Measurements from ENCODE around the gene RFNG. TPM values are rescaled to one million over a fixed set of nuclear protein-coding genes. Genes with fewer than 3 reads are reported as not detected.

Gene RFNG
- total RNA-seq, 2 donors from 2014 or later: 46.3 to 54.5 TPM

DNA sequence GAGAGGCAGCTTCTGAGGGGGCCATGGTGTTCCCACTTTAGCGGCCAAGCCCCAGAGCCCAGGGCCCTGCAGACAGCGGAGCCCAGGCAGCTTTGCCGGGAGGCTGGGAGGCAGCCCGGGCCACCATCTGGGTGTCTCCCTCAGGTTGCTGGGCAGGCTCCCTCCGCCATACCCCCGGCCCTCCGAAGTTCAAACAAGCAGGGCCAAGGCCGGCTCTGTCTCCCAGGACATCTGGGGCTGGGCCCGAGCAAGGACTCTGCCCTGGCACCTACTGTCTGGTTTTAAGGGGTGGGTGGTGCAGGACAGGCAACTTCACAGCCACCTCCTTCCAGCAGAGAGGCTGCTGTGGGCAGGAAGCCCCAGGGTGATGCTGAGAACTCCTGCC, 11.4 kb upstream of the RFNG start:
- Histone ChIP-seq H3K36me3 (ENCODE audit: control insufficient read depth, insufficient read depth, low read length) (peaks cover 15% of the 10 kb centered on the region), H3K9me3 (ENCODE audit: control insufficient read depth, low read length) (no peaks in the 10 kb centered on the region), H3K27me3 (ENCODE audit: control insufficient read depth, insufficient read depth, low read length, poor library complexity, severe bottlenecking) (no peaks in the 10 kb centered on the region), H3K4me1 (ENCODE audit: control insufficient read depth, insufficient read depth, low read length) (peaks cover 4% of the 10 kb centered on the region), H3K27ac (ENCODE audit: low read depth, low read length) (no peak overlapping the region), H3K9ac (ENCODE audit: extremely low read depth, low read length, poor library complexity, severe bottlenecking) (no peak overlapping the region), H3K4me3 (ENCODE audit: low read length) (no peak overlapping the region)
- no peak overlapping the region for H3K4me3 Mint-ChIP-seq
- 95% methylated on average over 9 of the region's 9 CpGs; no CpG with 5 or more reads in 1 of the 2 experiments for WGBS, 2 experiments (ENCODE audit: insufficient coverage in 1 of 2, insufficient read length in 1 of 2)
- TF ChIP-seq, protein P1, sequence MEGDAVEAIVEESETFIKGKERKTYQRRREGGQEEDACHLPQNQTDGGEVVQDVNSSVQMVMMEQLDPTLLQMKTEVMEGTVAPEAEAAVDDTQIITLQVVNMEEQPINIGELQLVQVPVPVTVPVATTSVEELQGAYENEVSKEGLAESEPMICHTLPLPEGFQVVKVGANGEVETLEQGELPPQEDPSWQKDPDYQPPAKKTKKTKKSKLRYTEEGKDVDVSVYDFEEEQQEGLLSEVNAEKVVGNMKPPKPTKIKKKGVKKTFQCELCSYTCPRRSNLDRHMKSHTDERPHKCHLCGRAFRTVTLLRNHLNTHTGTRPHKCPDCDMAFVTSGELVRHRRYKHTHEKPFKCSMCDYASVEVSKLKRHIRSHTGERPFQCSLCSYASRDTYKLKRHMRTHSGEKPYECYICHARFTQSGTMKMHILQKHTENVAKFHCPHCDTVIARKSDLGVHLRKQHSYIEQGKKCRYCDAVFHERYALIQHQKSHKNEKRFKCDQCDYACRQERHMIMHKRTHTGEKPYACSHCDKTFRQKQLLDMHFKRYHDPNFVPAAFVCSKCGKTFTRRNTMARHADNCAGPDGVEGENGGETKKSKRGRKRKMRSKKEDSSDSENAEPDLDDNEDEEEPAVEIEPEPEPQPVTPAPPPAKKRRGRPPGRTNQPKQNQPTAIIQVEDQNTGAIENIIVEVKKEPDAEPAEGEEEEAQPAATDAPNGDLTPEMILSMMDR (conservative IDR thresholded peaks at IDR 0.05): no peak
- no peak overlapping the region for H3K27ac Mint-ChIP-seq
- H3K9me3 Mint-ChIP-seq: no peaks in the 10 kb centered on the region
- H3K27me3 Mint-ChIP-seq (ENCODE audit: insufficient read depth): no peaks in the 10 kb centered on the region
- H3K36me3 Mint-ChIP-seq (ENCODE audit: low read depth): peaks cover 6% of the 10 kb centered on the region
- DNase-seq: no peak
- H3K4me1 Mint-ChIP-seq: peaks cover 5% of the 10 kb centered on the region

DNA sequence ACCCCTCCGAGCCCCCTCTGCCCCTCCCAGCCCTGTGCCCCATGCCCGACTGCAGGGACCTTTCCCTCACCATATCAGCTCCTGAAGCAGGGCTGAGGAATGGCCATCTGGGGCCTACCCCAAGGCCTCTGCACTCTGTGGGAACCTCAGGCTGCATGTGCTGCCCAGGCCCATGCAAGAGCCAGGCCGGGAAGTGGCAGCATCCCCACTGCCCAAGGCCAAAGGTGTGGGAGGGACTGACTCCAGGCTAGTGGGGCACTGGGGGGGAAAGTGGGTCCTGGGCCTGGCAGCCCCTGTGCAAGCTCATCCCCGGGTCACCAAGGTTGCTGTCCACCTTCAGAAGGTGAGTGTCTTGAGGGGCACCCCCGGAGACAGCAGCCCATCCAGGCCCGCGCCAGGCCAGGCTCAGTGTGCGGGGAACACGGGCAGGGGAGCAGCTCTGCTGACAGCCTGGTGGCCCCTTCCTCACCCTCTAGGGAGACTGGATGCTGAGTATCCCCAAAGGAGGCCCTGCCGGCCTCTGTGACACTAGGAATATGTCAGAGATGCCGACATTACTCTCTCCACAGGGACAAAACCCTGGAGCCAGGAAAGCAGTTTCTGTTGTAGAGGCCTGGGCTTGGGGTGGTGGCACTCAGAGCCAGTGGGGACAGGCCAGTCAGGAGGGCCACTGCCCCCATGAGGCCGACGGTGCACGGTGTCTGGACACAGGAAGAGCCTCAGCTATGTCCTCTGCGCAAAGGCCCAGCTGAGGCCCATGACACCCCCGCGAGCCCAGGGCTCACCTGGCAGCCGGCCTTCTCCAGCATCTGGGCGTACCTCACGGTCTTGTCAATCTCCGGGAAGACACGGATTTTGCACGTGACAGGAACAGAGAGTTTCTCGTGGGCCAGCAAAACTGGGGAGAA, 10.7 kb upstream of the RFNG start:
- Histone ChIP-seq H3K27me3 (ENCODE audit: control insufficient read depth, insufficient read depth, low read length, poor library complexity, severe bottlenecking) (no peaks in the 10 kb centered on the region), H3K27ac (ENCODE audit: low read depth, low read length) (no peak overlapping the region), H3K9me3 (ENCODE audit: control insufficient read depth, low read length) (no peaks in the 10 kb centered on the region), H3K4me3 (ENCODE audit: low read length) (no peak overlapping the region), H3K36me3 (ENCODE audit: control insufficient read depth, insufficient read depth, low read length) (peaks cover 19% of the 10 kb centered on the region), H3K9ac (ENCODE audit: extremely low read depth, low read length, poor library complexity, severe bottlenecking) (no peak overlapping the region), H3K4me1 (ENCODE audit: control insufficient read depth, insufficient read depth, low read length) (peaks cover 4% of the 10 kb centered on the region)
- peaks cover 5% of the 10 kb centered on the region for H3K4me1 Mint-ChIP-seq
- 94% methylated on average over 18 to 24 of the region's 24 CpGs for WGBS, 2 experiments (ENCODE audit: insufficient coverage in 1 of 2, insufficient read length in 1 of 2)
- no peak overlapping the region for H3K4me3 Mint-ChIP-seq
- no peaks in the 10 kb centered on the region for H3K9me3 Mint-ChIP-seq
- H3K27me3 Mint-ChIP-seq (ENCODE audit: insufficient read depth): no peaks in the 10 kb centered on the region
- TF ChIP-seq, protein P1 (conservative IDR thresholded peaks at IDR 0.05): peak; percentile 26
- H3K27ac Mint-ChIP-seq: no peak overlapping the region
- H3K36me3 Mint-ChIP-seq (ENCODE audit: low read depth): peaks cover 10% of the 10 kb centered on the region
- DNase-seq: no peak

DNA sequence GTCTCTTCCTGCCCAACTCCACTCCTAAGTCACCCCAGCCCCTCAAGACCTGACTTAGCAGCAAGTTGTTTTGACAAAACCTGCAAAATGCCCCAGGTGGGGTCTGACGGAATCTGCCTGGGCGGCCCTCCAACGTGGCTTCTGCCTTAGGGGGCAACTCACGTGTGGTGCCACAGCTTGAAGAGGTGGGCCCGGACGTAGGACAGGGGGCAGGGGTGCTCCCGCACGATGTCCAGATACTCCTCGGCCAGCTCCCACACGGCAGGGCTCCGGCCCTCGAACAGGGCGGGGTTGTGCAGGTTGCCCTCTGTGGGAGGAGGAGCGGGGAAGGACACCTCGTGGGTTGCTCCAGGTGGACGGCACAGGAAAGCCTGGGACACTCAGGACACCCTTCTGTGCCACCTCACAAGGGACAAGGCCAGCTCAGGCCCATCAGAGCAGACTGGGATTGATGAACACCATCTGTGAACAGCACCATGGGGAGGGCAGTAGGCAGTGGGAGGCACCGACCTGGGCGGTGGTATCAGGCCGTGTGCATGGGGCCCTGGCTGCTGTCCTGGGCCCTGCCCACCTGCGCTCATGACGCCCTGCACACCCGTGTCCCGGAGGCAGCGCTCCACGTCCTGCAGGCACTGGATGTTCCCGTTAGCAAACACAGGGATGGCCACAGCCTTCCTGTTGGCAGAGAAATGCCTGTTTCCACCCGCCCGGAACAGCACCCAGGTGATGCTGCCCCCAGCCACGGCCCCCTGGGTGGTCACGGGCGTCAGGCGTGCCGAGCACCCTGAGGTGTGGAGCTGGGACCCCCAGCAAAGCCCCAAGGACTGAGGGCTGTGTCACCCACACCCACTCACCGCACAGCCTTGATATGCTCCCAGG, 9.7 kb upstream of the RFNG start:
- Mint-ChIP-seq H3K27ac (no peak overlapping the region), H3K27me3 (ENCODE audit: insufficient read depth) (no peaks in the 10 kb centered on the region), H3K9me3 (no peaks in the 10 kb centered on the region), H3K4me1 (peaks cover 3% of the 10 kb centered on the region), H3K4me3 (no peak overlapping the region), H3K36me3 (ENCODE audit: low read depth) (peaks cover 10% of the 10 kb centered on the region)
- no peak for DNase-seq
- Histone ChIP-seq H3K27ac (ENCODE audit: low read depth, low read length) (no peak overlapping the region), H3K9me3 (ENCODE audit: control insufficient read depth, low read length) (no peaks in the 10 kb centered on the region), H3K9ac (ENCODE audit: extremely low read depth, low read length, poor library complexity, severe bottlenecking) (no peak overlapping the region), H3K27me3 (ENCODE audit: control insufficient read depth, insufficient read depth, low read length, poor library complexity, severe bottlenecking) (no peaks in the 10 kb centered on the region), H3K4me3 (ENCODE audit: low read length) (no peak overlapping the region), H3K36me3 (ENCODE audit: control insufficient read depth, insufficient read depth, low read length) (peaks cover 21% of the 10 kb centered on the region), H3K4me1 (ENCODE audit: control insufficient read depth, insufficient read depth, low read length) (peaks cover 4% of the 10 kb centered on the region)
- TF ChIP-seq, protein P1 (conservative IDR thresholded peaks at IDR 0.05): no peak
- WGBS, 2 experiments (ENCODE audit: insufficient coverage in 1 of 2, insufficient read length in 1 of 2): 95 to 96% methylated on average over 16 to 34 of the region's 34 CpGs
